Activated CD4-positive, alpha-beta T cell treated with anti-CD3 and anti-CD28 coated beads for 36 hours (primary cell): Measurements from ENCODE around the gene CEP112. TPM values are rescaled to one million over a fixed set of nuclear protein-coding genes. Genes with fewer than 3 reads are reported as not detected.
A peak's percentile ranks its signal among the peaks of the same experiment; 100 is the strongest.

ENCODE experiments used
- ATAC-seq: fragments of 200-7000 bp; cut with Tn5 transposase; one replicate; pipeline ENCODE4 v1.10.0; 2021; ENCODE audit warnings: mild to moderate bottlenecking, moderate library complexity
- CTCF ChIA-PET: fragments of 350-600 bp; sonication (Branson Sonifier 250); formaldehyde crosslinking; loops from one replicate; lab custom pipeline; 2021; ENCODE audit warnings: antibody characterized with exemption; lab: Charles Lee
- POLR2A ChIA-PET: fragments of 350-600 bp; sonication (Branson Sonifier 250); formaldehyde crosslinking; loops from one replicate; lab custom pipeline; 2021; ENCODE audit warnings: antibody characterized with exemption, inconsistent platforms; lab: Charles Lee
- DNase-seq: peaks from one replicate; pipeline ENCODE4 v3.0.0-alpha.2; 2020
- H3K27ac Mint-ChIP-seq: one replicate; pipeline ENCODE4 v1.8.0; 2021; ENCODE audit warnings: mixed read lengths
- H3K27me3 Mint-ChIP-seq: one replicate; pipeline ENCODE4 v1.8.0; 2021; ENCODE audit warnings: mixed read lengths
- H3K36me3 Mint-ChIP-seq: one replicate; pipeline ENCODE4 v1.8.0; 2021; ENCODE audit warnings: low read depth, mixed read lengths
- H3K4me1 Mint-ChIP-seq: one replicate; pipeline ENCODE4 v1.8.0; 2021; ENCODE audit warnings: mixed read lengths
- H3K4me3 Mint-ChIP-seq: one replicate; pipeline ENCODE4 v1.8.0; 2021; ENCODE audit warnings: mild to moderate bottlenecking, moderate library complexity, mixed read lengths
- H3K9me3 Mint-ChIP-seq: one replicate; pipeline ENCODE4 v1.8.0; 2021; ENCODE audit warnings: low read depth, mixed read lengths
- intact Hi-C, 2 experiments: fragments of 100-400 bp; cut with DNase I in 1 of 2; cut with micrococcal nuclease in 1 of 2; formaldehyde crosslinking; loops; one replicate each; pipeline versions ENCODE4 v1.14.2 to v1.15.1; 2022 to 2024; cut with DNase I, micrococcal nuclease
- total RNA-seq, 2 experiments: library from RNA; stranded (reverse); gene quantifications; one replicate each; pipeline ENCODE4 v1.2.3, GENCODE V29; 2021

Gene CEP112
- total RNA-seq, 2 experiments from 2014 or later, result 2.2 to 2.8 TPM

DNA sequence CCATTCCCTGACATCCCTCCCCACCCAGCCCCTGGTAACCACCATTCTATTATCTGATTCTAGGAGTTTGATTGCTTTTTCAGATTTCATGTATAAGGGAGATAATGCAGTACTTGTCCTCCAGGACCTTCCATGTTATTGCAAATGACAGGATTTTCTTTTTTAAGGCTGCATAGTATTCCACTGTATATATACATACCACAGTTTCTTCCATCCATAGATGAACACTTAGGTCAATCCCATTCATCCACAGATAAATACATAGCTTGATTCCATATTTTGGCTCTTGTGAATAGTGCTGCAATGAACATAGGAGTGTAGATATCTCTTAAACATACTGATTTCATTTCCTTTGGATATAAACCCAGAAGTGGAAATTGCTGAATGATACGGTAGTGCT is 183.3 kb downstream of the CEP112 start:
- ChIA-PET POLR2A (no interaction called here), CTCF (no interaction called here)

DNA sequence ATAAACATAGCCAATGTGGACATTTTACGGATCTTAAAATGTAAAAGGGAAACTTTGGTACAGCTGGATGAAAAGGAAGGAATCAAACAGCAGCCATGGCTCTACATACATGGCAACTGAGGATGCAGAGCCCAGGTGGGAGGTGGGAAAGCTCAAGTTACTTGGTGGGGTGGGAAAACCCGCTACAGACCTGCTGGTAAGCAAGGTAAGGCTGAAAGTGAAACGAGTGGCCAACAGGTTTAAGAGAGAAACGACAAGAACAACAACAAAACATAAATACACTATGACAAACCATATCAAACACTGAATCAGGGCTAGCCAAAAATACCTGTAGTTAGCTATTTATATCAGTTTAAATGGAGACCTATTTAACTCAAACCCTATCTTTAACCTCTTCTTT is 185.3 kb downstream of the CEP112 start:
- no peak for DNase-seq
- Mint-ChIP-seq H3K9me3 (peaks cover 3% of the 10 kb centered on the region), H3K36me3 (no peaks in the 10 kb centered on the region)

More for the DNA sequence above, 183.3 kb downstream of the CEP112 start:
- no peak for ATAC-seq
- no peaks in the 10 kb centered on the region for H3K4me1 Mint-ChIP-seq
- H3K27ac Mint-ChIP-seq, result no peak overlapping the region
- H3K36me3 Mint-ChIP-seq, result no peaks in the 10 kb centered on the region
- intact Hi-C loops, result no loop called here
- peaks cover 3% of the 10 kb centered on the region for H3K9me3 Mint-ChIP-seq
- no peak for DNase-seq
- no peaks in the 10 kb centered on the region for H3K27me3 Mint-ChIP-seq
- no peak overlapping the region for H3K4me3 Mint-ChIP-seq

GRCh38 chr17:66002812-66003211 is 189.1 kb downstream of the CEP112 start:
- H3K4me1 Mint-ChIP-seq, result peaks cover 4% of the 10 kb centered on the region
- intact Hi-C loops, result no loop called here
- no peak overlapping the region for H3K4me3 Mint-ChIP-seq
- ATAC-seq, result no peak
- H3K9me3 Mint-ChIP-seq, result no peaks in the 10 kb centered on the region
- no peak overlapping the region for H3K27ac Mint-ChIP-seq
- no peaks in the 10 kb centered on the region for H3K27me3 Mint-ChIP-seq
- ChIA-PET POLR2A (no interaction called here), CTCF (no interaction called here)
- H3K36me3 Mint-ChIP-seq, result no peaks in the 10 kb centered on the region
- DNase-seq, result no peak

More for the DNA sequence above, 185.3 kb downstream of the CEP112 start:
- Mint-ChIP-seq H3K27ac (no peak overlapping the region), H3K4me1 (no peaks in the 10 kb centered on the region), H3K4me3 (no peak overlapping the region), H3K27me3 (no peaks in the 10 kb centered on the region)
- ATAC-seq, result no peak
- ChIA-PET CTCF (no interaction called here), POLR2A (interaction anchor here (0.8 kb wide), 1 partner anchor 646 kb away, joined by 3 read pairs; no protein-coding TSS in a partner anchor)
- intact Hi-C loops, result no loop called here

DNA sequence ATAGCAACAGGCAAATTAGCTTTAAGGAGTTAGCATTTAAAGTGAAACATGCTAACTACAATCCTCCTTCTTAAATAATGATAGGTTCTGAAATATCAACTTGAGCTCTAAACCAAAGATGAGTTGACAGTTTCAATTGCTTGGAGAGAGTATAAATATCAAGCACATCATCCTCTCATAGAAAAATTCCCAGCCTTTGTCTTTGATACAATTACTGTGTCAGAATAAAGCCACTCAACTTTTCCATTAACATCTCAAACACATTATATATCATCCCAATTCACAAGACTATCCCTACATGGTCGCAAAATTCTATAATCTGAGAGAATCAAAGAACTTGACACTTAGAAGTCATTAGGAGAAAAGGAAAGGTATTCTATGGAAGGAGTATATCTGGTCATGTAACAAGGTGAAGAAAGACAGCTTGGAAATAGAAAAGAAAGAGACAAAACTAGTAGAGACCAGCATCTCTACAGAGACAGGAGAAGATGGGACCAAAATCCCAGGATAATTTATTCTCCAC is 189.8 kb downstream of the CEP112 start:
- peaks cover 4% of the 10 kb centered on the region for H3K4me1 Mint-ChIP-seq
- ChIA-PET CTCF (interaction anchor here (1.0 kb wide), 1 partner anchor 14 kb away, joined by 3 read pairs; no protein-coding TSS in a partner anchor), POLR2A (no interaction called here)
- no peaks in the 10 kb centered on the region for H3K36me3 Mint-ChIP-seq
- intact Hi-C loops, result no loop called here
- H3K9me3 Mint-ChIP-seq, result no peaks in the 10 kb centered on the region
- no peak overlapping the region for H3K27ac Mint-ChIP-seq
- H3K27me3 Mint-ChIP-seq, result no peaks in the 10 kb centered on the region
- DNase-seq (no peak), ATAC-seq (no peak)
- H3K4me3 Mint-ChIP-seq, result no peak overlapping the region

GRCh38 chr17:66000216-66000615 is 191.7 kb downstream of the CEP112 start:
- ATAC-seq, result no peak

GRCh38 chr17:65998675-65999074 is 193.3 kb downstream of the CEP112 start:
- DNase-seq (no peak), ATAC-seq (no peak)
- Mint-ChIP-seq H3K36me3 (no peaks in the 10 kb centered on the region), H3K27ac (no peak overlapping the region), H3K27me3 (no peaks in the 10 kb centered on the region), H3K9me3 (no peaks in the 10 kb centered on the region), H3K4me3 (no peak overlapping the region), H3K4me1 (peaks cover 4% of the 10 kb centered on the region)
- ChIA-PET POLR2A (interaction anchor here (0.5 kb wide), 1 partner anchor 65 kb away, joined by 4 read pairs; no protein-coding TSS in a partner anchor), CTCF (interaction anchor here (1.0 to 1.6 kb wide), 3 partner anchors 11 to 767 kb away, joined by 3 read pairs; no protein-coding TSS in a partner anchor)
- intact Hi-C loops, result no loop called here

More at GRCh38 chr17:66000216-66000615, 191.7 kb downstream of the CEP112 start:
- H3K27me3 Mint-ChIP-seq, result no peaks in the 10 kb centered on the region
- DNase-seq, result no peak
- H3K27ac Mint-ChIP-seq, result no peak overlapping the region
- H3K36me3 Mint-ChIP-seq, result no peaks in the 10 kb centered on the region
- POLR2A ChIA-PET, result no interaction called here
- intact Hi-C loops, result no loop called here
- H3K4me3 Mint-ChIP-seq, result no peak overlapping the region
- CTCF ChIA-PET, result no interaction called here
- H3K4me1 Mint-ChIP-seq, result peaks cover 4% of the 10 kb centered on the region
- no peaks in the 10 kb centered on the region for H3K9me3 Mint-ChIP-seq

DNA sequence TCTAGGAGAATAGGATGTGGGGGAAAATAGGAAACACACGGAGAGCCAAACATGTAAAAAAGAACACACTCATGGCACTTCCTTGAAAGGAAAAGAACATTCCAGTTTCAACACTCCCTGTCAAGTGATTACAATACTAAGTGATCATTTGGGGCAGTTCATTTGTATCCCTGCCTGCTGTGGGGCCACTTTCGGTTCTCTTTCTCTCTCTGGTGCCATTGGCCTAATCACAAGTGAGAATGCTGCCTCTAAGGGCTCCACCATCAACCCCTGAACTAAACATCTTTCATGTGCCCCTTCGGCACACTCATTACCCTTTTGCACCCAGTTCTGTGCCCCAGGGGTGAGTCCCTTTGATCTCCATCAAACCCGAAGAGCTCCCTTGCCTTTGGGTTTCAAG is 197.3 kb downstream of the CEP112 start:
- no peaks in the 10 kb centered on the region for H3K4me1 Mint-ChIP-seq
- H3K36me3 Mint-ChIP-seq, result no peaks in the 10 kb centered on the region
- ChIA-PET CTCF (no interaction called here), POLR2A (no interaction called here)
- no peak overlapping the region for H3K27ac Mint-ChIP-seq
- H3K27me3 Mint-ChIP-seq, result no peaks in the 10 kb centered on the region
- no peaks in the 10 kb centered on the region for H3K9me3 Mint-ChIP-seq
- no peak for DNase-seq
- H3K4me3 Mint-ChIP-seq, result no peak overlapping the region
- intact Hi-C loops, result no loop called here
- no peak for ATAC-seq

DNA sequence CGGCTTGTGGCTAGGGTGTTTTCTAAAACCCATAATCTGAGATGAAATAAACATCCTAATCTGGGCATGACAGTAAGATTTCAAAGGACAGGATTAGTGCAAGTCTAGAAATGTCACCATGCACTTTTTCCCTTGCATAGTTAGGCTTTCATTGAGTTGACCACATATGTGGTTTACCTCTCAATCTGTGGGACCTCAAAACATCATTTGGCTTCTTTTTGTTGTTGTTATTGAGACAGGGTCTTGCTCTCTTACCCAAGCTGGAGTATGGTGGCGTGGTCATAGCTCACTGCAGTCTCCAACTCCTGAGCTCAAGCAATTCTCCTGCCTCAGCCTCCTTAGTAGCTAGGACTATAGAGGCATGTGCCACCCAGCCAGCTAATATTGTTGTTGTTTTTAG is 197.8 kb downstream of the CEP112 start:
- no peaks in the 10 kb centered on the region for H3K36me3 Mint-ChIP-seq
- H3K27ac Mint-ChIP-seq, result no peak overlapping the region
- no peaks in the 10 kb centered on the region for H3K4me1 Mint-ChIP-seq
- intact Hi-C loops, result no loop called here
- no peaks in the 10 kb centered on the region for H3K27me3 Mint-ChIP-seq
- H3K9me3 Mint-ChIP-seq, result no peaks in the 10 kb centered on the region
- ATAC-seq (no peak), DNase-seq (no peak)
- no peak overlapping the region for H3K4me3 Mint-ChIP-seq
- POLR2A ChIA-PET, result no interaction called here
- CTCF ChIA-PET, result interaction anchor here (0.6 kb wide), 1 partner anchor 75 kb away, joined by 3 read pairs; no protein-coding TSS in a partner anchor

- H3K9me3 Mint-ChIP-seq, result peaks cover 11% of the 10 kb centered on the region
- no peak for ATAC-seq
- H3K36me3 Mint-ChIP-seq, result peaks cover 2% of the 10 kb centered on the region
- no peak for DNase-seq
- no peaks in the 10 kb centered on the region for H3K4me1 Mint-ChIP-seq
- H3K27me3 Mint-ChIP-seq, result no peaks in the 10 kb centered on the region
- intact Hi-C loops, result no loop called here
- CTCF ChIA-PET, result interaction anchor here (0.7 kb wide), 1 partner anchor 36 kb away, joined by 4 read pairs; no protein-coding TSS in a partner anchor
- no peak overlapping the region for H3K27ac Mint-ChIP-seq
- no peak overlapping the region for H3K4me3 Mint-ChIP-seq
- POLR2A ChIA-PET, result no interaction called here
These were observed 201.3 kb downstream of the CEP112 start for GRCh38 chr17:65990593-65990992.

- ATAC-seq (no peak), DNase-seq (no peak)
- no peak overlapping the region for H3K4me3 Mint-ChIP-seq
- no peaks in the 10 kb centered on the region for H3K4me1 Mint-ChIP-seq
- ChIA-PET POLR2A (no interaction called here), CTCF (interaction anchor here (1.2 kb wide), 1 partner anchor 756 kb away, joined by 4 read pairs; no protein-coding TSS in a partner anchor)
- H3K36me3 Mint-ChIP-seq, result peaks cover 2% of the 10 kb centered on the region
- no peaks in the 10 kb centered on the region for H3K27me3 Mint-ChIP-seq
- H3K27ac Mint-ChIP-seq, result no peak overlapping the region
- peaks cover 11% of the 10 kb centered on the region for H3K9me3 Mint-ChIP-seq
- intact Hi-C loops, result loop anchor here (1.0 to 10.0 kb wide), 5 partner anchors 431 to 757 kb away; no protein-coding TSS in a partner anchor
These were observed 203.5 kb downstream of the CEP112 start for GRCh38 chr17:65988451-65988850.

GRCh38 chr17:65987988-65988387 is 203.9 kb downstream of the CEP112 start:
- ATAC-seq (no peak), DNase-seq (peak; percentile 13)
- H3K27me3 Mint-ChIP-seq, result no peaks in the 10 kb centered on the region
- ChIA-PET POLR2A (no interaction called here), CTCF (interaction anchor here (0.9 to 2.1 kb wide), 4 partner anchors 10 to 755 kb away, joined by 3 to 13 read pairs (median 3); no protein-coding TSS in a partner anchor)
- no peak overlapping the region for H3K4me3 Mint-ChIP-seq
- peaks cover 11% of the 10 kb centered on the region for H3K9me3 Mint-ChIP-seq
- H3K4me1 Mint-ChIP-seq, result no peaks in the 10 kb centered on the region
- H3K36me3 Mint-ChIP-seq, result peaks cover 2% of the 10 kb centered on the region
- no peak overlapping the region for H3K27ac Mint-ChIP-seq
- intact Hi-C loops, result loop anchor here (1.0 to 10.0 kb wide), 5 partner anchors 431 to 757 kb away; no protein-coding TSS in a partner anchor

DNA sequence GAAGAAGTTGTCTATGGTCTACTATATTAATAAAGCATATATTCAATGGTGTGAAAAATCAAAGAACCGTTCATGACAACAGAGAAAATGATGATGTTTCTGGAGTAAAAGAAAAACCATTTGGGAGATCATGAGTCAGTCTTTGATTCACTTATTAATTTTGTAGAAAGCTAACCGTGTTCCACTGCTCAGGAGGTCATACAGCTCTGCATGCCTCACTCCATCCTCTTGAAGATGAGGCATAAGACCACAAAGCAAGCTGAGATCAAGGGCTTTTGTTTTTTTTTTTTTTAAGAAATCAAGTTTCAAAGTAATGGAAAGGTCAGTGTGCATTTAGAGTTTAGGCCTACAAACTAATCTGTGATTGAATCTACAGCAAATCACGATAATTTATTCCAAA is 206.4 kb downstream of the CEP112 start:
- intact Hi-C loops, result loop anchor here (5.0 to 10.0 kb wide), 3 partner anchors 428 to 753 kb away; no protein-coding TSS in a partner anchor
- Mint-ChIP-seq H3K27me3 (no peaks in the 10 kb centered on the region), H3K4me3 (no peak overlapping the region), H3K36me3 (peaks cover 2% of the 10 kb centered on the region), H3K9me3 (peaks cover 11% of the 10 kb centered on the region), H3K27ac (no peak overlapping the region), H3K4me1 (no peaks in the 10 kb centered on the region)
- ChIA-PET POLR2A (no interaction called here), CTCF (interaction anchor here (0.8 to 1.4 kb wide), 3 partner anchors 19 to 754 kb away, joined by 3 to 4 read pairs (median 3); no protein-coding TSS in a partner anchor)
- ATAC-seq (no peak), DNase-seq (no peak)
